ENCODE measurements around the gene DCLK2.

The DCLK2 gene

DNA sequence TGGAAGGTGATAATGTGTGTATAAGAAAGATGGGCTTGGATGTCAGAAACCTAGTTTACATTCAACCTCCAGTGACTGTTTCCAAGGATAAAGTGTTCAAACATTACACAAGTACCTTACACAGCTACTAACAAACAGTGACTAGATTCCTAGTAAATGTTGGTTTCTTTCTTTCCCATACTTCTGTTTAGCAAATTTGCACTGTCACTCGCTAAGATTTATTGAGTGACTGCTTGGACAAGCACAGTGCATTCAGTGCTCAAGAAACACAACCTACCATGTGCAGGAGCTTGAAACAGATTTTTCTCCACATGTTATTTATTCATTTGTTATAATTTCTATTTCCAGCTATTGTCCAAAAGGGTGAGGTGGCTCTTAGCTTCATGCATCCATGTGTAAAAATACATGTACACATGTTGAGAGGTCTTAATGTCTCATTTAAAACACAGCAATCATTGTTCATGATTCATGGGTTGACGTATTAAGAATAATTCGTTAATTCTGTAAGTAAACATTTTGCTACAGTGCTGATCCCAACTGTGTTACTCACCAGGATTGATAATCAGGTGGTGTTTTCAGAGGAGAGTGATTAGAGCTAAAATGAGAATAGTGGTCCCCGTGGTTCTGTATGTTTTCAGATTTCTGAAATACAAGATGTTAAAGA, 153.0 kb downstream of the DCLK2 start:
- Mint-ChIP-seq H3K36me3 (ENCODE audit: low read depth) (no peaks in the 10 kb centered on the region), H3K9me3 (no peaks in the 10 kb centered on the region), H3K27me3 (ENCODE audit: low read depth) (peaks cover 15% of the 10 kb centered on the region), H3K4me3 (no peak overlapping the region), H3K27ac (no peak overlapping the region), H3K4me1 (ENCODE audit: low read depth) (no peaks in the 10 kb centered on the region)

DNA sequence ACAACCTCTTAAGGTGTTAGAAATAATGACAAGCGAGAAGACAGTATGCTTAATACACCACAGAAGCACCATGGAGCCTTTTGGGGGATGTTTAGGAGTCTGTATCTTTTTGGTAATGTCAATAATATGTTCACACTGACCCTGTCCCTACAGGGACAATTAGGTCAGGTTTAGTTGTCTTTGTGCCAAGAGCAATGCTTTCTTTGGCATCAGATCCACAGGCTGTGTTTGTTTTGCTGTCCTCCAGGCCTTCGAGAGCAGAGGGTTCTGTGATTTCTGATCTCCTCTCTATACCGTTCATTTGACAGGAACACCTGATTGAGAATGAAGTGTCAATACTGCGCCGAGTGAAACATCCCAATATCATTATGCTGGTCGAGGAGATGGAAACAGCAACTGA, 153.8 kb downstream of the DCLK2 start:
- H3K4me3 Mint-ChIP-seq = no peak overlapping the region
- H3K27me3 Mint-ChIP-seq (ENCODE audit: low read depth) = peaks cover 15% of the 10 kb centered on the region
- no peaks in the 10 kb centered on the region for H3K9me3 Mint-ChIP-seq
- H3K36me3 Mint-ChIP-seq (ENCODE audit: low read depth) = no peaks in the 10 kb centered on the region
- H3K27ac Mint-ChIP-seq = no peak overlapping the region
- H3K4me1 Mint-ChIP-seq (ENCODE audit: low read depth) = no peaks in the 10 kb centered on the region

DNA sequence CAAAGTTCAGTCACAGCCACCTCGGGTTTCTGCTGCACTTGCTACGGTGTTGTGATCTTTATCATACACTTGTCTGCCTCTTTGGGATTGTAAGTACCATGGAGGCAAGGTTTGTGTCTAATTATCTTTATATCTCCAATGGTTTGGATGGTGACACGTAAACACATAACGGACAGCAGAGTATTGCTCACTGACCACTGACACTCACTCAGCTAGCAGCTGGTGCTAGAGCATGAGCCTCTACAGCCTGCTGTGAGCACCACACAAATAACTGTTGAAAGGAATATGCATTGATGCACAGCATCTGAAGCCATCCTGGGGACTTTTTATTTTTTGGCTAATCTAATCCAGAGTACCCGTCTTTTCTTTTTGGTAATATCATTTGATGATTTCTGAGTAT, 156.0 kb downstream of the DCLK2 start:
- Mint-ChIP-seq H3K27me3 (ENCODE audit: low read depth) (peaks cover 15% of the 10 kb centered on the region), H3K4me1 (ENCODE audit: low read depth) (no peaks in the 10 kb centered on the region), H3K9me3 (no peaks in the 10 kb centered on the region), H3K4me3 (no peak overlapping the region), H3K27ac (no peak overlapping the region), H3K36me3 (ENCODE audit: low read depth) (no peaks in the 10 kb centered on the region)

DNA sequence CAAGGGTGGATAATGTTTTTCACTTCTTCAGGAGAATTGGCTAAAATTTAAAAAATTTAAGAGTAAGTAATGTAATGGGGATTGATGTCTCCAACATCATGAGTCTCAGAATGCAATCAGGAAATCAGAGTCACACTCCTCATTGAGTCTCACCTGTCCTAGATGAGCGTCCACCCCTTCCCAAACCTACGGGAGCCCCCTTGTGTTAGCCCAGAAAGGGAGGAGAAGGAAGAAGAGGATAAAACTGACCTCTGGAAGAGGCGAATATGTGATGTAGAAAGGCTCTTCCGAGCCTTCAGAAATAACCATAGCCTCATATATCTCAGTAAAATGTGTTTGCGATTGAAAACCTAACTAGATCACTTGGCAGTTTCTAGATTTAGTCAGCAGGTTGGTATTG, 157.1 kb downstream of the DCLK2 start:
- Mint-ChIP-seq H3K36me3 (ENCODE audit: low read depth) (no peaks in the 10 kb centered on the region), H3K4me3 (no peak overlapping the region), H3K4me1 (ENCODE audit: low read depth) (no peaks in the 10 kb centered on the region), H3K27me3 (ENCODE audit: low read depth) (peaks cover 12% of the 10 kb centered on the region), H3K9me3 (no peaks in the 10 kb centered on the region), H3K27ac (no peak overlapping the region)

DNA sequence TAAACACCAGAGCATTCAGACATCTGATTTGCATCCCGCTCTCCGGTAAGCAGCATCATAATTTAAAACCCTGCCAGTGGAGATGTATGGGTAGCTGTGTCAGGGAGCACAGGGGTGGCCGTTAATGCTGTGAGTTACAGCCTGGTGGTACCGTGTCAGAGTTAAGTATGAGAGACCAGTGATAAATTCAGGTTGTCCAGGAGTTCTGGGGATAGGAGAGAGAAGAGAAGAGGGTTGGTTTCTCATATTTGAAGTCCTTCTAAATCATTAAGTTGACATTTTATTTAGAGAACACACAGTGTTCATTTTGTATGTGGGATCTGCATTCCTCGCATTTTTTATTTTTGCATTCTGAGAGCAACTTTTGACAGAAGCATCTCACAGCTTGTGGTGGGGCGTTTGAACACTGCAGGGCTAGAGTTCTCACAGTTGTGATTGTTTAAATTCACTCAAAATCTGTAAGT, 157.6 kb downstream of the DCLK2 start:
- Mint-ChIP-seq H3K9me3 (no peaks in the 10 kb centered on the region), H3K4me1 (ENCODE audit: low read depth) (no peaks in the 10 kb centered on the region), H3K36me3 (ENCODE audit: low read depth) (no peaks in the 10 kb centered on the region), H3K4me3 (no peak overlapping the region), H3K27me3 (ENCODE audit: low read depth) (peaks cover 8% of the 10 kb centered on the region), H3K27ac (no peak overlapping the region)

DNA sequence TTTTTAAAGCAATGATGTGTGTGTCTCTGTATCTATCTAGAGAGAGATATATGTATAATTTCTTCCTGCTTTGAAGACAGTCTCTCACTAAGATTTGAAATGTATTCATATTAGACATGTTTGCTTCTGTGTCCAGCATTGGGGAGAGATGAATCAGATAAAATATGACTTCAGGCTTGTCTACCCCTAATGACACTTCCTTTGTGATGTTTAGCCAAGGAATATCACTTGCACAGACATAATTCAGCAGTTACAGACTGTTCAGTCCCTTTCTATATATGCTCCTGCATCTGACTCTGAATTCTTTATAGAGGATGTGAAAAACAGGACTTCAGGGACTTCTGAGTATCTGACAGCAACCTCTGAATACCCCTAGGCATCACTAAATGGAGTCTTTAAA, 158.4 kb downstream of the DCLK2 start:
- Mint-ChIP-seq H3K36me3 (ENCODE audit: low read depth) (no peaks in the 10 kb centered on the region), H3K4me3 (no peak overlapping the region), H3K27me3 (ENCODE audit: low read depth) (peaks cover 3% of the 10 kb centered on the region), H3K4me1 (ENCODE audit: low read depth) (no peaks in the 10 kb centered on the region), H3K27ac (no peak overlapping the region), H3K9me3 (no peaks in the 10 kb centered on the region)

DNA sequence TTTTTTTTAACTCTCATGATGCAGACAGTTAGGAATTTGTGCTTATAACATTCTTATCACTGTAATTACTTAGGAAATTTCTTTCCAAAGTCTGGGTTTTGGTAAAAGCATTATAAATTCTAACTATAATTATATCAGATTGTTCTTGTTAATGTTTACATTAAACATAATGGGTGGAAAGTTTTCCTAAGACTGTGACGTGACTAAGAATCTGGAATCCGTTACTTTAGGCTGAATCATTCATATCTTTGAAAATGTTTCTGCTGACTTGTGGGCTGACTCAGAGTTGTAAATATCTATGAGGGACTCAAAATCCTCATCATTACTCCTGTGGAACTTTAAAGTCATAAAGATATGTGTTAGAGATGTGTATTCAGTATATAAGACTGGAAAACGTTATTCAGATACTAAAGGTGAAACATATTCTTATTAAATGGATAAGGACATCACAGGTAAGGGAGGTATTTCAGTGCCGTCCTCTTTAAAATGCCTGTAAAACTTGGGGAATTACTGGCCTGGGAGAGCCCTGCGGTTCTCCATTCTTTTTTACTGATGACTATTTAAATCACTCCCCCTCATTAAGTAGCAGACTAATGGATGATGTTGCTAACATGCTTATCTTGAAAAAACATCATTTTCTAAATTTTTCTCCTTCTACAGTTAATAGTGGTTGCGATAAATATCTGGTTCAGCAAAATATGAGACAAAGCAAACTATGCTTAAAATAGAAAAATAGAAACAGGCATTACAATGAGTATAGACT, 159.0 kb downstream of the DCLK2 start:
- no peaks in the 10 kb centered on the region for H3K36me3 Mint-ChIP-seq (ENCODE audit: low read depth)
- H3K27ac Mint-ChIP-seq = no peak overlapping the region
- H3K4me3 Mint-ChIP-seq = no peak overlapping the region
- H3K4me1 Mint-ChIP-seq (ENCODE audit: low read depth) = no peaks in the 10 kb centered on the region
- H3K9me3 Mint-ChIP-seq = no peaks in the 10 kb centered on the region
- H3K27me3 Mint-ChIP-seq (ENCODE audit: low read depth) = peaks cover 6% of the 10 kb centered on the region

DNA sequence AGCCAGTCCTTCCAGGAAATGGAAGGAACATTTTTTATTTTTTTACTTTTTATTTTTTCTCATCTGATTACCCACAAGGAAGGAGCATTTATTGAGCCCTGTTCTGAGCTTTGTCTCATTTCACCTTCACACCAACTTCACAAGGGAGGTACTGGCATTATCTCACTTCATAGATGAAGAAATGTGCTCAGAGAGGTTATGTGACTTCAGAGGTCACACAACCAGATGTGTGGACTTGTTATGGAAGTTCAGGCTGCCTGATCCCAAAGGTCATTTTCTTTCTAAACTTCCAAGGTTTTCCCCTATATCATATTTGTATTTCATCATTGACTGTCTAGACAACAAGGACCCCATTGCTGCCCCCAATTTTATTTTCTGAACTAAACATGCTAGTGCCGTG, 160.3 kb downstream of the DCLK2 start:
- Mint-ChIP-seq H3K4me1 (ENCODE audit: low read depth) (no peaks in the 10 kb centered on the region), H3K27ac (no peak overlapping the region), H3K27me3 (ENCODE audit: low read depth) (peaks cover 9% of the 10 kb centered on the region), H3K4me3 (no peak overlapping the region), H3K9me3 (no peaks in the 10 kb centered on the region), H3K36me3 (ENCODE audit: low read depth) (no peaks in the 10 kb centered on the region)

DNA sequence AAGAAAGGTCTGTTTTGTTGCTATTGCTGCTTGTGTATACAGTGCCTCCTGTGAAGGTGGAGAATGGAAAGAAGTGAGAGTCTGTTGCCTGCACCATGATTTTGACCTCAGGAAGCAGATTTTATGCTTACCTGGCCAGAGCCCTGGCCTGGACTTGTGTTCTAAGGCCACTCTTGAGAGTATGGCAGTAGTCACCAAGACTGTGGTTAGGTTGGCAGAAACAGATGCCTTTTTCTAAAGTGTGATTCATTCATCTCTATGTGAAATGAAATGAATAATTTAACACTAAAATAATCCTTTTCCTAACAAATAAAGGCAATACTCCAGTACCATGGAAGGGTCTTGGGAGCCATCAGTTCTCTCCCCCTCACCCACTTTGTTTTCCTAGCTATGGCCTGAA, 161.8 kb downstream of the DCLK2 start:
- Mint-ChIP-seq H3K36me3 (ENCODE audit: low read depth) (no peaks in the 10 kb centered on the region), H3K27ac (no peak overlapping the region), H3K4me3 (no peak overlapping the region), H3K4me1 (ENCODE audit: low read depth) (no peaks in the 10 kb centered on the region), H3K9me3 (no peaks in the 10 kb centered on the region), H3K27me3 (ENCODE audit: low read depth) (peaks cover 9% of the 10 kb centered on the region)

DNA sequence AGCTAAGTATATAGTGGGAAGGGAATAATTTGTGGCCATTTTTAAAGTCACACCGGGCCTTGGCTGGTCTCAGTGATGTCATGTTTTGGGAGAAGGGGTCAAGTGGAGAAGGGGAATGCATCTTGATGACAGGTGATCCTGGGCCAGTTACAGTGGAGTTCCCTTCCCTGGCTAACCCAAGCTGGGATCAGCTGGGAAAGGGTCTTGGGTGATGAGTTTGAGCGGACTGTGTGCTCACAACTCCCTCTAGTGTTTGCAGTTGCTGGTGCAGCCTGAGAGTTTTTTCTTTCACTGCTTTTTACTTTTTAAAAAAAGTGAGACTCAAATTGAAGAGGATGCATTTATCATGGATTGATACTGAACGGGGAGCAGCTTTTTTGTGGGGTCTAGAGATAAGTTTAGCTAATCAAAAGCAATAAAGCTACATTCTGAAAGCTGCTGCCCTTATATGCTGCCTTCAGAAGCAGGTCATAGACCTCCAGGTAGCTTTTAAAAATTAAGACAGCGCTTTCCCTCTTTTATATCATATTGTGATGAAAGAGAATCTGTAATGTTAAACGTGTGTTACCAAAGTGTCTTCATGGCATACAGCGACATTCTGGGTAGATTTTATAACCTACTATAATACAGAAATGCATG, 164.7 kb downstream of the DCLK2 start:
- Mint-ChIP-seq H3K27ac (no peak overlapping the region), H3K36me3 (ENCODE audit: low read depth) (no peaks in the 10 kb centered on the region), H3K4me1 (ENCODE audit: low read depth) (no peaks in the 10 kb centered on the region), H3K9me3 (no peaks in the 10 kb centered on the region), H3K4me3 (no peak overlapping the region), H3K27me3 (ENCODE audit: low read depth) (peaks cover 9% of the 10 kb centered on the region)

DNA sequence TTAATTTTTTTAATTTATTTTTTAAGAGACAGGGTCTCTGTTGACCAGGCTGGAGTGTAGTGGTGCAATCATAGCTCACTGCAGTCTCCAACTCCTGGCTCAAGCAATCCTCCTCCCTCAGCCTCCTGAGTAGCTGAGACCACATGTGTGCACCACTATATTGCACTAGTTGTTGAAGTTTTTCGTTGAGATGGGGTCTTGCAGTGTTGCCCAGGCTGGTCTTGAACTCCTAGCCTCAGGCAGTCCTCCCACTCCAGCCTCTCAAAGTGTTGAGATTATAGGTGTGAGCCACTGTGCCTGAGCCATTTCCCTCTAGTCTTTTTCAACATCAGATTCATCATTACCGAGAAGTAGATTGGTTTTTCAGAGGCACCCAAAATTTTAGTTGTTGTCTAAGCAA, 165.7 kb downstream of the DCLK2 start:
- Mint-ChIP-seq H3K27ac (no peak overlapping the region), H3K27me3 (ENCODE audit: low read depth) (peaks cover 9% of the 10 kb centered on the region), H3K4me3 (no peak overlapping the region), H3K9me3 (no peaks in the 10 kb centered on the region), H3K4me1 (ENCODE audit: low read depth) (no peaks in the 10 kb centered on the region), H3K36me3 (ENCODE audit: low read depth) (no peaks in the 10 kb centered on the region)

DNA sequence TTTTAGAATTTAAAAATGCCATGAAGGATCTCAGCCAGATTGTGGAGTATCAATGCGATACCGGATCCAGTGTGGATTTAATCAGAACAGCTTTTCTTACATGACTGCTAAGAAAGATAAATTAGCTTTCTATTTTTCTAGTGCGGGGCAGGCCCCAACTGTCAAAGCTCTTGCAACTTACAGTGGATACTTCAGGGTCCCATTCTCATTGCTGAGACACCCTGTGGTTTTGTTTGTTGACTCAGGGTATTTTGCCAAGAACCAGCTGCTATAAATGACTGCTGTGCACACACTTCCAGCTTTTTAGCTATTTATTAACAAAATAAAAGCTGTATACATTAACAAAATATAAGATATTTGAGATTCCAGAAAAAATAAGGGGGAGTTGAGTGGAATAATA, 166.4 kb downstream of the DCLK2 start:
- H3K9me3 Mint-ChIP-seq = no peaks in the 10 kb centered on the region
- H3K27me3 Mint-ChIP-seq (ENCODE audit: low read depth) = peaks cover 9% of the 10 kb centered on the region
- H3K4me3 Mint-ChIP-seq = no peak overlapping the region

DNA sequence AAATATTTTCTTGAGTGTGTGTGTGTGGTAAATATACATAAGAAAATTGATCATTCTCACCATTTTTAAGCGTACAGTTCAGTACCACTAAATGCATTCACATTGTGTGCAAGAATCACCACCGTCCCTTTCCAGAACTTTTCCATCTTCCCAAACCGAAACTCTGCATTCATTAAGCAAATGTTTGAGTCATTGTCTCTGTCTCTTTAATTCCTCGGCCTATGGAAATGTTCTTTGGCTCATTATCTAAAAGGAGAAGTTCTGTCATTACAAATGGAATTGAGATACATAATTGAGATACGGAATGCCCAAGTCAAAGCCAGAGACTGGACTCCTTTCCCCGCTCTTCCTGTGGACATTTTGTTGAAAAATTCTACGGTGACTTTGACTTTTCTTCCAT, 168.9 kb downstream of the DCLK2 start:
- Mint-ChIP-seq H3K27me3 (ENCODE audit: low read depth) (peaks cover 6% of the 10 kb centered on the region), H3K36me3 (ENCODE audit: low read depth) (no peaks in the 10 kb centered on the region), H3K4me1 (ENCODE audit: low read depth) (no peaks in the 10 kb centered on the region), H3K9me3 (no peaks in the 10 kb centered on the region), H3K4me3 (no peak overlapping the region), H3K27ac (no peak overlapping the region)

More for the DNA sequence above, 166.4 kb downstream of the DCLK2 start:
- no peaks in the 10 kb centered on the region for H3K4me1 Mint-ChIP-seq (ENCODE audit: low read depth)
- H3K36me3 Mint-ChIP-seq (ENCODE audit: low read depth) = no peaks in the 10 kb centered on the region
- H3K27ac Mint-ChIP-seq = no peak overlapping the region

DNA sequence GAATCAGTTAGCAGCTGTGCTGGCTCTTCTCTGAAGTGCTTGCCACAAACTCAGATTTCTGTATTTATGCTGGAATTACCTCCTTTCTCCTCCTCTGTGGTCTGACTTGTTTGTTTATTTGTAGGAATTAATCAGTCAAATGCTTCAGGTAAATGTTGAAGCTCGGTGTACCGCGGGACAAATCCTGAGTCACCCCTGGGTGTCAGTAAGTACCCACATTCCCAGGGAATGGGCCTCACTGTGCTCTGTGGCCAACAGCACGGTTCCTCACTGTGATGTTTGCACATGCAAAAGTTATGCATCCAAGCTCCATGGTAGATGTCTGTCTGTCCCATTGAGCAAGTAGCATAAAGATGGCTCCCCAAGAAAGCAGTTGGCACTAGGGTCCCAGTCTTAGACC, 169.9 kb downstream of the DCLK2 start:
- H3K36me3 Mint-ChIP-seq (ENCODE audit: low read depth) = no peaks in the 10 kb centered on the region

More for the DNA sequence above, 169.9 kb downstream of the DCLK2 start:
- Mint-ChIP-seq H3K4me3 (no peak overlapping the region), H3K4me1 (ENCODE audit: low read depth) (no peaks in the 10 kb centered on the region), H3K9me3 (no peaks in the 10 kb centered on the region), H3K27me3 (ENCODE audit: low read depth) (no peaks in the 10 kb centered on the region), H3K27ac (no peak overlapping the region)

Data from T-helper 1 cell treated with Interleukin-12 subunit alpha and Interleukin-12 subunit beta and Interleukin-4 antibody, amounts not matched to agents 30 μg/mL and 1 μg/mL, for 36 hours (primary cell).